ENCODE measurements around the gene NUCB1. TPM values are rescaled to one million over a fixed set of nuclear protein-coding genes. Genes with fewer than 3 reads are reported as not detected.

Gene NUCB1
- total and polyA plus RNA-seq, 9 of the 15 experiments (the other 6 are each of a cell fraction or from before 2014, with no cell fraction given) = 3.1 to 153 (median 71.7) TPM

DNA sequence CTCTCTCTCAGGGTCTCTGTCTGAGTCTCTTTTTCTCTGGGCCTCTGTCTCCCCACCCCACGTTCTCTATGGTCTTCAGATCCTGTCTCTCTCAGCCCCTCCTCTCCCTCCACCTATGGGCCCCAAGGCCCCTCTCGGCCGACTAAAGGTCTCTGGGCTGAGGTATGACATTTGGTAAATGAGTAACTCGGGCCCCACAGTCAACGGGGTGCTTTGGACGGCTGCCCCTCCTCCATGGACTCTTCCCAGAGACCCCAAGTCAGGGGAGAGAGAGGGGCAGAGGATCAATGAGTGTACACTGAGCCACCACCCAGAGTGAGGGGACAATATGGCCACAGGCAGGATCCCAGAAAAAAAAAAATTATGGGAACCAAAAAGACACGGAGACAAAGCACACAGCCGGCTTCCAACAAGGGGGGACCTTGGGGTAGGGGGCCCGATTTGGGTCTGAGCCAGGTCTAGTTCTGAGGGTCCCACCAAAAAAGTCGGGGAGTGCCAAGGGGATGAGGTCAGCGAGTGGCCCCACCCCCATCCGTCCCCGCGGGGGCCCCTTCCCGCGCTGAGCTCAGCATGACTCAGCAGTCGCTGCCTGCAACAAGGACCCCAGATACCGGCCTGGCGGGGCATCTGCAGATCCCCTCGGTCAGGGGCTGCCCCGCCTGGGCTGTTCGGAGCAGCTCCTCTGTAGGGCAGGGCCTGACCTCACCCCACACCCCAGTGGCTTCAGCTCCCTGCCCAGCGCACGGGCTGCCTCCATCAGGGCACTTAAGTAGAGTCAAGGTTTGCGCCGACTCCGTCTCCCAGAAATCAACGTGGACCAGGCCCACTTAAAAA, 63.5 kb downstream of the NUCB1 start (continued):
- TF ChIP-seq ZFPM2 (CRISPR knock-in tag; IDR thresholded peaks at IDR 0.05) (no peak), ZKSCAN8 (CRISPR knock-in tag; IDR thresholded peaks at IDR 0.05) (no peak; the same call in 1 of the 2 replicates), MYC (IDR thresholded peaks at IDR 0.05; ENCODE audit: low read depth, low read length) (peak; percentile 53; the same call in 1 of the 2 replicates), MYC (CRISPR knock-in tag; IDR thresholded peaks at IDR 0.05; ENCODE audit: borderline replicate concordance, low read depth) (peak; percentile 11; the same call in 1 of the 2 replicates), ZFP30 (CRISPR knock-in tag; IDR thresholded peaks at IDR 0.05; ENCODE audit: borderline replicate concordance) (no peak), FIP1L1 (IDR thresholded peaks at IDR 0.05; ENCODE audit: low read depth, low read length, poor library complexity, severe bottlenecking) (peak; percentile 49), SMARCB1 (IDR thresholded peaks at IDR 0.05; ENCODE audit: insufficient read length, low read depth) (no peak), MEF2A (IDR thresholded peaks at IDR 0.05; ENCODE audit: control insufficient read depth, low read depth, low read length) (no peak), TRIM28 (IDR thresholded peaks at IDR 0.05) (peak; percentile 56; the same call in 1 of the 2 replicates), TCFL5 (CRISPR knock-in tag; conservative IDR thresholded peaks at IDR 0.05) (no peak), SIN3B (IDR thresholded peaks at IDR 0.05; ENCODE audit: low read depth) (no peak; the same call in 1 of the 2 replicates), ZZZ3 (IDR thresholded peaks at IDR 0.05) (no peak), AFF4 (CRISPR knock-in tag; IDR thresholded peaks at IDR 0.05) (peak; percentile 77; the same call in 1 of the 2 replicates), RAD21 (CRISPR knock-in tag; conservative IDR thresholded peaks at IDR 0.05 in 1 of 2, IDR thresholded peaks at IDR 0.05 in 1 of 2) (no peak; a peak in 1 of 4 replicates), ZHX1 (conservative IDR thresholded peaks at IDR 0.05; ENCODE audit: low read length) (no peak), RBM34 (IDR thresholded peaks at IDR 0.05; ENCODE audit: borderline replicate concordance, insufficient read depth, low read length) (no peak), ZNF766 (CRISPR knock-in tag; conservative IDR thresholded peaks at IDR 0.05) (peak; percentile 82)
- TF ChIP-seq, protein P1, sequence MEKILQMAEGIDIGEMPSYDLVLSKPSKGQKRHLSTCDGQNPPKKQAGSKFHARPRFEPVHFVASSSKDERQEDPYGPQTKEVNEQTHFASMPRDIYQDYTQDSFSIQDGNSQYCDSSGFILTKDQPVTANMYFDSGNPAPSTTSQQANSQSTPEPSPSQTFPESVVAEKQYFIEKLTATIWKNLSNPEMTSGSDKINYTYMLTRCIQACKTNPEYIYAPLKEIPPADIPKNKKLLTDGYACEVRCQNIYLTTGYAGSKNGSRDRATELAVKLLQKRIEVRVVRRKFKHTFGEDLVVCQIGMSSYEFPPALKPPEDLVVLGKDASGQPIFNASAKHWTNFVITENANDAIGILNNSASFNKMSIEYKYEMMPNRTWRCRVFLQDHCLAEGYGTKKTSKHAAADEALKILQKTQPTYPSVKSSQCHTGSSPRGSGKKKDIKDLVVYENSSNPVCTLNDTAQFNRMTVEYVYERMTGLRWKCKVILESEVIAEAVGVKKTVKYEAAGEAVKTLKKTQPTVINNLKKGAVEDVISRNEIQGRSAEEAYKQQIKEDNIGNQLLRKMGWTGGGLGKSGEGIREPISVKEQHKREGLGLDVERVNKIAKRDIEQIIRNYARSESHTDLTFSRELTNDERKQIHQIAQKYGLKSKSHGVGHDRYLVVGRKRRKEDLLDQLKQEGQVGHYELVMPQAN (IDR thresholded peaks at IDR 0.05; ENCODE audit: borderline replicate concordance) = 0 out of 2 replicates have a peak, but pooled peaks have one; percentile 47
